ENCODE data around the gene CDH13.

- TF ChIP-seq CTCF (conservative IDR thresholded peaks at IDR 0.05 in 1 of 2, IDR thresholded peaks at IDR 0.05 in 1 of 2; ENCODE audit: low read depth in 1 of 2, low read length in 2 of 2) (no peak), EZH2 (IDR thresholded peaks at IDR 0.05; ENCODE audit: low read length, missing control alignments) (no peak)
Measured at GRCh38 chr16:82957212-82957611, 330.4 kb downstream of the CDH13 start.

Data from fibroblast of lung (primary cell).